Measurements from ENCODE around the gene OR51B2.
"Not testable (repeated sequence)": the region's sequence is repeated elsewhere in the genome, so short reads cannot be mapped to it uniquely, and the experiment has no call there.

OR51B2 gene, protein sequence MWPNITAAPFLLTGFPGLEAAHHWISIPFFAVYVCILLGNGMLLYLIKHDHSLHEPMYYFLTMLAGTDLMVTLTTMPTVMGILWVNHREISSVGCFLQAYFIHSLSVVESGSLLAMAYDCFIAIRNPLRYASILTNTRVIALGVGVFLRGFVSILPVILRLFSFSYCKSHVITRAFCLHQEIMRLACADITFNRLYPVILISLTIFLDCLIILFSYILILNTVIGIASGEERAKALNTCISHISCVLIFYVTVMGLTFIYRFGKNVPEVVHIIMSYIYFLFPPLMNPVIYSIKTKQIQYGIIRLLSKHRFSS

DNA sequence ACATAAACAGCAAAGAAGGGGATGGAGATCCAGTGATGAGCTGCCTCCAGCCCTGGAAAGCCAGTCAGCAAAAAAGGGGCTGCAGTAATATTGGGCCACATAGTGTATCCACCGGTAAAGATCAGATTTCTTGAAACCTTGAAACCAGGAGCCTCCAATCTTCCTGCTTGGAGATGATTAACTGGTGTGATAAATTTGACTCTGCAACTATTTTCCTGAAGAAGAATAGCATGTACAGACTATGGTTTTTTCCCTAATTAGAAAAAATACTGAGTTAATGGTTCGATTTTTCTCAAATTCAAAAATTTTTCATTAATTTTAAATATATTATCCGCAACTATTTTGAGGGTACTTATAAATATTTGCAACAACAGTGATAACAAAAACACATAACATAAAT is at the start of gene OR51B2:
Gene OR51B2, minus strand, starts transcription at position 101 of the 400 bp plus-strand sequence. Its CDS starts 0 bp downstream, at position 101.
- DNase-seq (ENCODE audit: low spot score), result no peak

- no peak for DNase-seq (ENCODE audit: low spot score)
Measured at GRCh38 chr11:5369789-5370188, 45.7 kb upstream of the OR51B2 start.

GRCh38 chr11:5368502-5369043 is 44.5 kb upstream of the OR51B2 start:
- no peak for DNase-seq (ENCODE audit: low spot score)

GRCh38 chr11:5367448-5368074 is 43.5 kb upstream of the OR51B2 start:
- DNase-seq (ENCODE audit: low spot score), result no peak

GRCh38 chr11:5366856-5367255 is 42.8 kb upstream of the OR51B2 start:
- no peak for DNase-seq (ENCODE audit: low spot score)

- not testable (repeated sequence) for DNase-seq (ENCODE audit: low spot score)
Measured at GRCh38 chr11:5366365-5366764, 42.3 kb upstream of the OR51B2 start.

DNA sequence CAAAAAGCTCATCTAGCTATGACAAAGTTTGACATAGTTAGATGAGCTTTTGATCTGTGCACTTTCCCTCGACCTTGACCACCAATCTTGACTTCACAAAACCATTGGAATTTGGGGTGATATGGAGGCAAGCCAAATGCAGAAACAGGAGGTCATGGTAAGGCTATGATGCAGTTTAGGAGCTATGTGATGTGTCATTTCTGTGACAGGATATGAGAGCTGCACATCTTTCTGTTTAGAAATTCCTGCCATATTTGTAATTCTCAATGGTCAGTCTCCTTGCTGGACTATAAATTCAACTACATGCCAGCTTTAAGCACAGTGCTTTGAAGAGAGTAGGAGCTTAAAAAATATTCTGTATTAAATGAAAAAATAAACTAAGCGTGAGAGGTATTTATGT is 40.1 kb upstream of the OR51B2 start:
- no peak for DNase-seq (ENCODE audit: low spot score)

GRCh38 chr11:5363679-5364078 is 39.6 kb upstream of the OR51B2 start:
- DNase-seq (ENCODE audit: low spot score), result no peak

DNA sequence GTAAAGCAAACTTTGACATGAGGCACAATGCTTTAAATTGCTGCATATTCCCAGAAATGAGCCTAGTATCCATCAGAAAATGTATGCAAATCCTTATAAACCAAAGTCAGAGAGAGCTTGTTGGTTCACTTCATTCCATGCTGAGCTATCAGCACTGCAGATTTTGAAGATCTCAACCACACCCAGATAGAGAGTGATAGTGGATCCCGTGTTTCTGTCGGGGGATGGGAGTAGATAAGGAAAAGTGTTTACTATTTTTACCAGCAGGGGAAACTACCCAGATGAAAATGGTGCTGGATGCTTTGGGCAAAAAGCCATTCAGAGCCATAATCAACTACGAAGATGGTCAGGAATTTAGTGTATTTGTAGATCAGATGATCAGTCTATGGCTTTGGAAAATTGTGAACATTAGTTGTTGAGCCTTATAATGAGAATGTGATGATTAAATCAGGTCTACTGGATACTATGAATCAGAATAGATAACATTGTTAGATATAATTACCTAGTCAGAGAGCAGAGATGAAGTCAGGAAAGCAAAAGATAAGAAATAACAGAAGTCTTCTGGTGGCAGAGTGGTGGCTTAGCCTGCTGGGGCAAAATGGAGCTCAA is 38.0 kb upstream of the OR51B2 start:
- DNase-seq (ENCODE audit: low spot score), result no peak

- not testable (repeated sequence) for DNase-seq (ENCODE audit: low spot score)
Measured at GRCh38 chr11:5356031-5356430, 31.9 kb upstream of the OR51B2 start.

- no peak for DNase-seq (ENCODE audit: low spot score)
Measured at GRCh38 chr11:5351208-5351607, 27.1 kb upstream of the OR51B2 start, which contains the start of gene OR51B6. Gene OR51B6, plus strand, starts transcription at chr11:5351508. Its CDS starts 0 bp downstream, at chr11:5351508.

DNA sequence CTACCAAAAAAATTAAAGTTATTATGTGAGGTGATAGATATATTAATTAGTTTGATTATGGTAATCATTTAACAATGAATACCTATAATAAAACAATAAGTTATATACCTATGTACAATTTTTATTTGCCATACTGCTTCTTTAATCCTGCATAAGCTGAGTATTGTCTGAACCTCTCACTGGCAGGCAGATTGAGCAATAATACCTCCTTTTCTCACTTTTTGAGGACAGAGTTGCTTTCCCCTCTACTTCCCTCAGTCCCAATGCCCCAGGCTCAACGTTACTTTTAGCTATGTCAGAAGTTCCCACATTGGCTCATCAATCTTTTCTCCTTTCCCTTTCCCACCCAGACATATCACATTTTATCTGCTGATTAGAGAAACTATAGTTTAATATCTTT is 25.5 kb upstream of the OR51B2 start:
- no peak for DNase-seq (ENCODE audit: low spot score)

DNA sequence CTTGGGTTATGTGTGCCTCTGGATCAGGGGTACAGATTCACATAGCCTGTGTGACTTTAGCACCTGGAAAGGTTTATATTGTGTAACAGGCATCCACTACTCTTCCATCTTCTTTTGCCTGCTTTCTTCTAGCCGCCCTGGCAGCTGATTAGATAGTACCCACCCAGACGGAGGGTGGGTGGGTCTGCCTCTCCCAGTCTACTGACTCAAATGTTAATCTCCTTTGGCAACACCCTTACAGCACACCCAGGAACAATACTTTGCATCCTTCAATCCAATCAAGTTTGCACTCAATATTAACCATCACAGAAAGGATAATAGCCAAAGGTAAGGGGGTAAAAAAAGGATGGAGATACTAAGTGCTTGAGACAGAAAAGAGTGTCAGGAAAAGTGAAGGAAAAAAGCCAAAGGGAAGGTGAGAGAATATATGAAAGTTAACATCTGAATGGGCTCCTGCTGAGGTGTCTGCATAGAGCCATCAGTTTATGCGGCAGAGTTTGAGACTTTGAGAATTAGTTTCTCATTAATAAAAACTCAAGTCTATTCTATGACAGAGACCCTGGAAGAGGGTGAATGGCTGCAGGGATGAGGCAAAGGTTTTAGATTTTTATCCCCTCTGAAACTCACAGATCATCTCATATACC is 24.6 kb upstream of the OR51B2 start:
- no peak for DNase-seq (ENCODE audit: low spot score)

DNA sequence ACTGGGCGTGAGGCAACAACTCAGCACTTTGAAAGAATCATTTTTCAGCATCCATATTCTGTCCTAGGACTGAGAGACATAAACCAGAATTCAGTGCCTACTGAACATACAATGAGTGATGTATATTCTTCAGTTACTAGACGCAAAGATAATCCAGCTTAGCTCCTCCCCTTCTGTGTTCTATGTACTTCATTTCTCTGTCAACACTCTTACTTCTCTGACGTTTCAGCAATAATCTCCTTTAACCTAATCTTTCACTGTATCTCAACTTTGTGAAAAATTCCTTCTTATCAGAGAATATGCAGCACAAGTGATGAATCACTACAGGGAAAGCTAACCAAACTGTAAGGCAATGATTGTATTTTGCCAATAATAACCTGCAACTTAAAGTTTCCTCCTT is 21.7 kb upstream of the OR51B2 start:
- no peak for DNase-seq (ENCODE audit: low spot score)

DNA sequence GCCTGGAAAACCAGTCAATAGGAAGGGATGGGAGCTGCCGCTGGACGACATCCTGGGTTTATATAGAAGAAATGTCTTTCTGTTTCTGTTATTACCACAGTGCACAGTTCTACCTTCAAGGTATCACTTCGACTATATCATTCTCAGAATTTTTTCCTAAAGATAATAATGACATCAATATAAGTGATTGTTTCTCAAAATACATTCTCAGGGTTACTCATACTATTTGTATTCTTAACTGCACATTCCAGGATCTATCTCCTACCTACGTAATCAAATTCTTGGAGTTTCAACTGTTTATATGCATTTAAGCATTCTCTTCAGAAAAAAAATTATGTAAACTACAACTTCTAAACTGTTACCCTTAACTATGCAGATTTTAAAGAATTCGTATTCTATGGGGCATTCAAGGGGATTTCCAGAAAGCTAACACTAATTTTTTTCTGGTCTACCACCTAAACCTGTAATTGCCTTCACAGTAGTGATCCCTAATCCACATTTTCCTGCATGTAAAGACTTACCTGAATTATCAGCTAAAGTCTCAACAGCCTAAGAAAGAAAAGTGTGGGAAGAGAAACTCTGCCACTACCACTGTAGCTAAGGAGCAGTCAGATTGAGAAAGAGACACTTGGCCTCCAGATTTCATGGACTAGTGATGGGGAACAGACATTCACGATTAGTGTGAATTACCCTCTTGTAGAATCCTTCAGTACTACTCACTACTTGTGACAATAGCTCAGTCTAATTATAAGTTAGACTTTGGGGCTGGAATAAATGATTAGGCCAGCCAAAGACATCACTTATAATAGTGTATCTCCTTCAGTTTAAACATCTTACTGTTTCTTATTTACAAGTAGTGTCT is 19.6 kb upstream of the OR51B2 start, which contains the start of gene OR51B5:
Gene OR51B5, minus strand, starts transcription at position 51 of the 862 bp plus-strand sequence. Its CDS starts 0 bp downstream, at position 51.
- DNase-seq (ENCODE audit: low spot score), result no peak

GRCh38 chr11:5339771-5340322 is 15.8 kb upstream of the OR51B2 start:
- no peak for DNase-seq (ENCODE audit: low spot score)

- not testable (repeated sequence) for DNase-seq (ENCODE audit: low spot score)
Measured at GRCh38 chr11:5337253-5337652, 13.2 kb upstream of the OR51B2 start.

DNA sequence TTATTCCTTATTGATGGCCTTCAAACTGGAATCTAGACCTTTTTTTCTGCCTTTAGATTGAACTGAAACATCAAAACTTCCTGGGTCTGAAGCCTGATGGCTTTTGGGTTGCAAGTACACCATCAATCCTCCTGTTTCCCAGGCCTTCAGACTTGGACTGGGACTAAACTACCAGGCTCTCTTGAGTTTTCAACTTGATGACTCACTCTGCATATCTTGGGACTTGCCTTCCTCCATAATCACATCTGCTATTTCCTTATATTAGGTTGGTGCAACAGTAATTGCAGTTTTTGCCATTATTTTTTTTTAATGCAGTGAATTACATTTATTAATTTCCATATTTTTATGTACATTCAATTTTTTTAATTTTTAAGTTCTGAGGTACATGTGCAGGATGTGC is 12.2 kb upstream of the OR51B2 start:
- no peak for DNase-seq (ENCODE audit: low spot score)

DNA sequence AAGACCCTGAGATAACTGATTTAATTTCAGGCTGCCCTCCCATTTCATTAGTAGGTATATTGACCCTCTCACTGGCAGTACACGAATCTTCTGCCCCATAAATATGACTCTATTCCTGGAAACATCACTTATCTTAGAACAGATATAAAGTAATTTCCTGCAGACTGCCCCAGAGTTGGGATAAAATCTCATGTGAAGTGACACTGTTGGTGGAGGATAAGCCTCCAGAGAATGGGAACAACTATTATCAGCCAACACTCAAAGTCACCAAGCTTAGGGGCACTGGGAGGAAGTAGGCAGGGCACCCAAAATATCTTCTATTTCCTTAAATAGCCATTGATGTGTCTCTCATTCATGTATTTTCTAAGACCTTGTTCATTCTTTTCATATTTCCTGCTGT is 11.1 kb upstream of the OR51B2 start:
- no peak for DNase-seq (ENCODE audit: low spot score)

GRCh38 chr11:5317292-5317691 is 6.8 kb downstream of the OR51B2 start:
- no peak for DNase-seq (ENCODE audit: low spot score)
